ENCODE data around the gene LYRM4. TPM values are rescaled to one million over a fixed set of nuclear protein-coding genes. Genes with fewer than 3 reads are reported as not detected.

The LYRM4 gene
- total RNA-seq, 1 experiment from 2014 or later: 44.3 TPM

GRCh38 chr6:5257400-5257799 is 3.4 kb downstream of the LYRM4 start:
- H3K27me3 ChIP-seq (ENCODE audit: insufficient read depth, low read length): no peaks in the 10 kb centered on the region
- Mint-ChIP-seq H3K9me3 (peaks cover 4% of the 10 kb centered on the region in 2 experiments; a peak in 2 of 5 replicates), H3K36me3 (ENCODE audit: insufficient read depth in 1 of 3, low read depth in 3 of 3) (peaks cover 27 to 33% (median 32%) of the 10 kb centered on the region in 3 experiments; a peak in 6 of 7 replicates), H3K4me3 (no peak overlapping the region), H3K4me1 (peaks cover 8 to 10% of the 10 kb centered on the region in 2 experiments), H3K27me3 (ENCODE audit: low read depth) (no peaks in the 10 kb centered on the region), H3K27ac (no peak overlapping the region)
- H3K23ac ChIP-seq (ENCODE audit: insufficient read length, low read depth, low read length): no peak overlapping the region
- no peak overlapping the region for H3K27ac ChIP-seq (ENCODE audit: insufficient read length, low read depth, low read length)
- no peaks in the 10 kb centered on the region for H3K9me3 ChIP-seq (ENCODE audit: control insufficient read depth, low read depth, low read length)
- no peak overlapping the region for H3K56ac ChIP-seq (ENCODE audit: insufficient read length, low read depth, low read length)
- H2BK15ac ChIP-seq (ENCODE audit: low read depth, low read length): no peak overlapping the region
- no peak overlapping the region for H4K5ac ChIP-seq (ENCODE audit: insufficient read length, low read depth, low read length)
- H3K4me2 ChIP-seq (ENCODE audit: insufficient read depth, insufficient read length, low read length): no peak overlapping the region
- no peaks in the 10 kb centered on the region for H4K20me1 ChIP-seq (ENCODE audit: control insufficient read depth, insufficient read depth, insufficient read length)
- peaks cover 7% of the 10 kb centered on the region for H3K79me1 ChIP-seq (ENCODE audit: insufficient read depth, low read depth, low read length, poor library complexity, severe bottlenecking)
- no peak overlapping the region for H2BK5ac ChIP-seq (ENCODE audit: insufficient read length, low read length)
- no peak overlapping the region for H2BK12ac ChIP-seq (ENCODE audit: insufficient read length, low read depth, low read length)
- H3K9ac ChIP-seq (ENCODE audit: extremely low read depth, insufficient read length, low read length): no peak overlapping the region
- H3K23me2 ChIP-seq (ENCODE audit: insufficient read length, low read depth, low read length, poor library complexity, severe bottlenecking): peaks cover 2% of the 10 kb centered on the region
- no peak for DNase-seq
- H4K8ac ChIP-seq (replicated peaks; ENCODE audit: insufficient read length, low read depth, low read length): no peak overlapping the region
- WGBS (ENCODE audit: extremely low coverage, insufficient read length, low lambda C conversion rate): no CpG with 5 or more reads among the region's 8 CpGs
- H3K14ac ChIP-seq (ENCODE audit: insufficient read depth, low read length): no peak overlapping the region
- H4K91ac ChIP-seq (ENCODE audit: insufficient read length, low read depth, low read length): no peak overlapping the region
- H3K4ac ChIP-seq (ENCODE audit: low read depth, low read length): no peak overlapping the region
- no peak overlapping the region for H2AFZ ChIP-seq (ENCODE audit: low read length)
- no peak overlapping the region for H3K18ac ChIP-seq (ENCODE audit: insufficient read length, low read depth, low read length)
- no peak overlapping the region for H2BK20ac ChIP-seq (ENCODE audit: low read depth, low read length, poor library complexity, severe bottlenecking)
- no peaks in the 10 kb centered on the region for H3K4me1 ChIP-seq (ENCODE audit: insufficient read depth, low read length)
- H2AK5ac ChIP-seq (ENCODE audit: insufficient read length, low read length): no peak overlapping the region
- H3T11ph ChIP-seq (ENCODE audit: low read length): no peak overlapping the region
- no peak overlapping the region for H2BK120ac ChIP-seq (ENCODE audit: low read depth, low read length, poor library complexity, severe bottlenecking)
- TF ChIP-seq, protein P1, sequence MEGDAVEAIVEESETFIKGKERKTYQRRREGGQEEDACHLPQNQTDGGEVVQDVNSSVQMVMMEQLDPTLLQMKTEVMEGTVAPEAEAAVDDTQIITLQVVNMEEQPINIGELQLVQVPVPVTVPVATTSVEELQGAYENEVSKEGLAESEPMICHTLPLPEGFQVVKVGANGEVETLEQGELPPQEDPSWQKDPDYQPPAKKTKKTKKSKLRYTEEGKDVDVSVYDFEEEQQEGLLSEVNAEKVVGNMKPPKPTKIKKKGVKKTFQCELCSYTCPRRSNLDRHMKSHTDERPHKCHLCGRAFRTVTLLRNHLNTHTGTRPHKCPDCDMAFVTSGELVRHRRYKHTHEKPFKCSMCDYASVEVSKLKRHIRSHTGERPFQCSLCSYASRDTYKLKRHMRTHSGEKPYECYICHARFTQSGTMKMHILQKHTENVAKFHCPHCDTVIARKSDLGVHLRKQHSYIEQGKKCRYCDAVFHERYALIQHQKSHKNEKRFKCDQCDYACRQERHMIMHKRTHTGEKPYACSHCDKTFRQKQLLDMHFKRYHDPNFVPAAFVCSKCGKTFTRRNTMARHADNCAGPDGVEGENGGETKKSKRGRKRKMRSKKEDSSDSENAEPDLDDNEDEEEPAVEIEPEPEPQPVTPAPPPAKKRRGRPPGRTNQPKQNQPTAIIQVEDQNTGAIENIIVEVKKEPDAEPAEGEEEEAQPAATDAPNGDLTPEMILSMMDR (conservative IDR thresholded peaks at IDR 0.05): no peak
- H3K79me2 ChIP-seq (ENCODE audit: insufficient read depth, low read length): no peaks in the 10 kb centered on the region; the same call in 1 of the 2 replicates

Data from H9 (cell line).